ENCODE data around the gene RNH1.
A peak's percentile ranks its signal among the peaks of the same experiment; 100 is the strongest.

The RNH1 gene

GRCh38 chr11:506995-507726 is at the start of gene RNH1:
Gene RNH1 (minus strand): TSS chr11:507242. CDS start chr11:502162, 5,080 bp downstream.
- peak; percentile 75 for DNase-seq (ENCODE audit: low read depth)
- no peak for TF ChIP-seq CTCF (IDR thresholded peaks at IDR 0.05; ENCODE audit: control insufficient read depth, insufficient read depth, low read depth, low read length, missing control alignments)
- H3K4me3 ChIP-seq (ENCODE audit: control insufficient read depth, low read depth, low read length) = peak within 1 kb of the TSS; percentile 81

GRCh38 chr11:555780-556661 is 49.0 kb upstream of the RNH1 start:
- DNase-seq (ENCODE audit: low read depth) = no peak
- H3K4me3 ChIP-seq (ENCODE audit: control insufficient read depth, low read depth, low read length) = no peak overlapping the region
- TF ChIP-seq CTCF (IDR thresholded peaks at IDR 0.05; ENCODE audit: control insufficient read depth, insufficient read depth, low read depth, low read length, missing control alignments) = no peak

- no peak for TF ChIP-seq CTCF (IDR thresholded peaks at IDR 0.05; ENCODE audit: control insufficient read depth, insufficient read depth, low read depth, low read length, missing control alignments)
- H3K4me3 ChIP-seq (ENCODE audit: control insufficient read depth, low read depth, low read length) = no peak overlapping the region
- no peak for DNase-seq (ENCODE audit: low read depth)
These were observed 48.3 kb upstream of the RNH1 start for GRCh38 chr11:555227-555779.

GRCh38 chr11:554428-555226 is 47.6 kb upstream of the RNH1 start:
- no peak for DNase-seq (ENCODE audit: low read depth)
- H3K4me3 ChIP-seq (ENCODE audit: control insufficient read depth, low read depth, low read length) = no peak overlapping the region
- peak; percentile 54 for TF ChIP-seq CTCF (IDR thresholded peaks at IDR 0.05; ENCODE audit: control insufficient read depth, insufficient read depth, low read depth, low read length, missing control alignments)

- TF ChIP-seq CTCF (IDR thresholded peaks at IDR 0.05; ENCODE audit: control insufficient read depth, insufficient read depth, low read depth, low read length, missing control alignments) = no peak
- no peak overlapping the region for H3K4me3 ChIP-seq (ENCODE audit: control insufficient read depth, low read depth, low read length)
- no peak for DNase-seq (ENCODE audit: low read depth)
These were observed 46.9 kb upstream of the RNH1 start for GRCh38 chr11:553988-554340.
